Peyer's patch (tissue), 4 donors: ENCODE results near the gene RASA4B. TPM values are rescaled to one million over a fixed set of nuclear protein-coding genes. Genes with fewer than 3 reads are reported as not detected.

ENCODE experiments used
- DNase-seq, 3 donors: peaks; one replicate each; pipeline ENCODE4 v3.0.0-alpha.2; 2017 to 2019
- H3K27ac ChIP-seq, 4 donors: fragments of 200-600 bp; sonication (generic); one replicate each; pipeline ENCODE4 v1.5.1; 2016 to 2019
- H3K27me3 ChIP-seq, 2 donors: fragments of 200-600 bp; sonication (generic); one replicate each; pipeline ENCODE4 v1.5.1; 2019
- H3K36me3 ChIP-seq, 3 donors: fragments of 200-600 bp; sonication (generic); one replicate each; pipeline ENCODE4 v1.5.1; 2016 to 2019
- H3K4me1 ChIP-seq, 4 donors: fragments of 200-600 bp; sonication (generic); one replicate each; pipeline ENCODE4 v1.5.1; 2016 to 2019
- H3K4me3 ChIP-seq, 4 donors: fragments of 200-600 bp; sonication (generic); 1 replicate in 3 of 4; 2 replicates in 1 of 4; pipeline ENCODE4 v1.5.1; 2016 to 2019; ENCODE audit warnings: mild to moderate bottlenecking in 1 of 4
- H3K9me3 ChIP-seq, 4 donors: fragments of 200-600 bp; sonication (generic); one replicate each; pipeline ENCODE4 v1.5.1; 2016 to 2019; ENCODE audit warnings: mild to moderate bottlenecking in 1 of 4
- CTCF ChIP-seq, 6 experiments: fragments of 450-650 bp in 4 of 6; fragments of 200-600 bp in 2 of 6; sonication (generic) in 1 of 6; IDR thresholded peaks; one replicate each; pipeline ENCODE4 v1.5.1; 2017 to 2019; ENCODE audit warnings: antibody characterized with exemption in 6 of 6, mild to moderate bottlenecking in 3 of 6, moderate library complexity in 1 of 6
- POLR2A ChIP-seq, 2 donors: fragments of 450-650 bp; IDR thresholded peaks; one replicate each; pipeline ENCODE4 v1.5.1; 2017; ENCODE audit warnings: antibody characterized with exemption in 2 of 2, mild to moderate bottlenecking in 2 of 2, moderate library complexity in 2 of 2
- total RNA-seq, 4 donors: library from RNA; depleted of rRNA; stranded (reverse); fragments of >200 nt; gene quantifications; one replicate each; pipeline ENCODE4 v1.1.0, GENCODE V29; 2016

RASA4B gene
- total RNA-seq, 4 donors from 2014 or later: 31.3 to 90.8 (median 40.7) TPM

GRCh38 chr7:102433219-102434038, 84.1 kb downstream of the RASA4B start, which contains the start of gene ORAI2:
Gene ORAI2 (plus strand): TSS chr7:102433575. CDS start chr7:102438957, 5,382 bp downstream.
- Histone ChIP-seq H3K4me3 (peak within 1 kb of the TSS; percentile 73 to 92 (median 84)), H3K4me1 (peaks cover 0 to 26% (median 24%) of the 10 kb centered on the region in 4 donors), H3K27me3 (no peaks in the 10 kb centered on the region), H3K27ac (peak within 1 kb of the TSS; percentile 81 to 98 (median 94)), H3K36me3 (no peaks in the 10 kb centered on the region), H3K9me3 (no peaks in the 10 kb centered on the region)
- DNase-seq: peak; percentile 79 to 93 (median 88)
- TF ChIP-seq POLR2A (IDR thresholded peaks at IDR 0.05) (no peak), CTCF (IDR thresholded peaks at IDR 0.05) (no peak)

Other genes with a start within 250 kb of the RASA4B start
- 10 to 100 TPM in 1 of 4 donors, 1 to 10 TPM in 3; 1.8 to 13.2 (median 2.7) TPM for gene SH2B2, start 230.9 kb downstream of the RASA4B start, total RNA-seq
- not detected for gene SPDYE6, start 161.3 kb downstream of the RASA4B start, total RNA-seq
- 10 to 100 TPM; 20.7 to 63.5 (median 38.2) TPM for gene PRKRIP1, start 121.4 kb downstream of the RASA4B start, total RNA-seq
- gene ORAI2, start 84.2 kb downstream of the RASA4B start, total RNA-seq: 10 to 100 TPM in 1 of 4 donors, 1 to 10 TPM in 3; 2.1 to 39.6 (median 4.2) TPM
- 10 to 100 TPM; 10.7 to 40.5 (median 18.7) TPM for gene ALKBH4, start 52.9 kb downstream of the RASA4B start, total RNA-seq
- 10 to 100 TPM; 22.6 to 79.2 (median 23.8) TPM for gene LRWD1, start 52.8 kb downstream of the RASA4B start, total RNA-seq
- gene POLR2J, start 38.9 kb downstream of the RASA4B start, total RNA-seq: 10 to 100 TPM; 13.2 to 27.9 (median 22.5) TPM
- 10 to 100 TPM; 12.6 to 43.9 (median 26.9) TPM for gene UPK3BL2, start 25.9 kb upstream of the RASA4B start, total RNA-seq
- not detected for gene SPDYE2, start 33.4 kb upstream of the RASA4B start, total RNA-seq
- gene POLR2J3, start 54.8 kb upstream of the RASA4B start, total RNA-seq: 10 to 100 TPM; 19.8 to 58.9 (median 51.0) TPM
- gene RASA4, start 99.0 kb upstream of the RASA4B start, total RNA-seq: 100 to 1,000 TPM in 2 of 4 donors, 10 to 100 TPM in 2; 43.8 to 187 (median 123) TPM
- gene UPK3BL1, start 125.0 kb upstream of the RASA4B start, total RNA-seq: 10 to 100 TPM; 20.7 to 88.3 (median 41.8) TPM
- not detected for gene SPDYE2B, start 132.5 kb upstream of the RASA4B start, total RNA-seq
- 10 to 100 TPM in 1 of 4 donors, 1 to 10 TPM in 3; 2.6 to 27.4 (median 5.3) TPM for gene POLR2J2, start 153.9 kb upstream of the RASA4B start, total RNA-seq
- gene FAM185A, start 231.2 kb upstream of the RASA4B start, total RNA-seq: 10 to 100 TPM; 14.0 to 28.9 (median 26.9) TPM